GM23338 (cell line): ENCODE results near the gene DCLRE1C. TPM values are rescaled to one million over a fixed set of nuclear protein-coding genes. Genes with fewer than 3 reads are reported as not detected.

Experiments
- ATAC-seq: fragments of 200-7000 bp; cut with Tn5 transposase; 3 replicates; pipeline ENCODE4 v1.9.1; 2020
- DNase-seq: peaks from one replicate; pipeline ENCODE4 v3.0.0-alpha.2; 2015; ENCODE audit warnings: low spot score
- H2AFZ ChIP-seq: fragments of 200-600 bp; sonication (generic); 2 replicates; pipeline ENCODE4 v1.8.0; 2016; ENCODE audit warnings: antibody characterized with exemption, mild to moderate bottlenecking, moderate library complexity
- H3F3A ChIP-seq: fragments of 200-600 bp; sonication (generic); replicated peaks from 2 replicates; pipeline ENCODE4 v1.8.0; 2017; ENCODE audit warnings: antibody characterized with exemption, mixed run types, low read depth
- H3K27ac ChIP-seq: fragments of 200-600 bp; sonication (generic); 2 replicates; pipeline ENCODE4 v1.6.1; 2016; ENCODE audit warnings: low read depth
- H3K27me3 ChIP-seq: fragments of 200-600 bp; sonication (generic); 2 replicates; pipeline ENCODE4 v1.8.0; 2016; ENCODE audit warnings: mild to moderate bottlenecking, mixed run types, moderate library complexity; ENCODE audit not compliant: insufficient read depth
- H3K36me3 ChIP-seq: fragments of 200-600 bp; sonication (generic); 2 replicates; pipeline ENCODE4 v1.8.0; 2016; ENCODE audit warnings: mild to moderate bottlenecking; ENCODE audit not compliant: insufficient read depth
- H3K4me1 ChIP-seq: fragments of 200-600 bp; sonication (generic); 2 replicates; pipeline ENCODE4 v1.8.0; 2016; ENCODE audit warnings: mild to moderate bottlenecking, moderate library complexity; ENCODE audit not compliant: insufficient read depth
- H3K4me2 ChIP-seq: fragments of 200-600 bp; sonication (generic); 2 replicates; pipeline ENCODE4 v1.7.1; 2017; ENCODE audit warnings: mixed run types
- H3K4me3 ChIP-seq: fragments of 200-600 bp; sonication (generic); 2 replicates; pipeline ENCODE4 v1.6.1; 2016; ENCODE audit warnings: mixed run types
- H3K79me2 ChIP-seq: fragments of 200-600 bp; sonication (generic); replicated peaks from 2 replicates; pipeline ENCODE4 v1.8.0; 2017; ENCODE audit warnings: mild to moderate bottlenecking; ENCODE audit not compliant: insufficient read depth
- H3K9me2 ChIP-seq: fragments of 200-600 bp; sonication (generic); 2 replicates; pipeline ENCODE4 v1.8.0; 2017; ENCODE audit not compliant: insufficient read depth
- H4K20me1 ChIP-seq: fragments of 200-600 bp; sonication (generic); replicated peaks from 2 replicates; pipeline ENCODE4 v1.8.0; 2017; ENCODE audit warnings: mild to moderate bottlenecking; ENCODE audit not compliant: insufficient read depth
- H3K27ac Mint-ChIP-seq: 2 replicates; pipeline ENCODE4 v1.8.0; 2020; ENCODE audit warnings: inconsistent platforms, mild to moderate bottlenecking, moderate library complexity, mixed read lengths
- H3K27me3 Mint-ChIP-seq: 3 replicates; pipeline ENCODE4 v1.8.0; 2022; ENCODE audit warnings: low read depth, mild to moderate bottlenecking, moderate library complexity, mixed read lengths, inconsistent platforms; ENCODE audit not compliant: insufficient read depth, poor library complexity
- H3K36me3 Mint-ChIP-seq: 3 replicates; pipeline ENCODE4 v1.8.0; 2021; ENCODE audit warnings: low read depth, mild to moderate bottlenecking, inconsistent platforms, moderate library complexity, mixed read lengths
- H3K4me1 Mint-ChIP-seq: 3 replicates; pipeline ENCODE4 v1.8.0; 2020; ENCODE audit warnings: mild to moderate bottlenecking, inconsistent platforms, mixed read lengths
- H3K4me3 Mint-ChIP-seq: 3 replicates; pipeline ENCODE4 v1.8.0; 2021; ENCODE audit warnings: moderate library complexity, mild to moderate bottlenecking, inconsistent platforms, mixed read lengths
- H3K9me3 Mint-ChIP-seq: 3 replicates; pipeline ENCODE4 v1.8.0; 2020; ENCODE audit warnings: moderate library complexity, mild to moderate bottlenecking, inconsistent platforms, mixed read lengths
- CREB1 ChIP-seq: fragments of 250-450 bp; sonication (Bioruptor Pico); IDR thresholded peaks from 2 replicates; pipeline ENCODE4 v1.5.0; 2020; ENCODE audit warnings: low read depth, mild to moderate bottlenecking, moderate library complexity
- CTCF ChIP-seq, 2 experiments: fragments of 200-600 bp in 1 of 2; sonication (generic) in 1 of 2; conservative IDR thresholded peaks; 2 replicates each; pipeline versions ENCODE4 v1.5.1 to v1.6.1; 2016 to 2017; ENCODE audit warnings: antibody characterized with exemption in 2 of 2, low read depth in 2 of 2, mild to moderate bottlenecking in 2 of 2, moderate library complexity in 1 of 2
- ETS1 ChIP-seq: IDR thresholded peaks from 2 replicates; pipeline ENCODE4 v1.6.1; 2016; ENCODE audit warnings: antibody characterized with exemption
- EZH2 ChIP-seq: fragments of 200-600 bp; sonication (generic); IDR thresholded peaks from one replicate; pipeline ENCODE4 v1.8.0; 2017; ENCODE audit warnings: antibody characterized with exemption, mild to moderate bottlenecking, low read depth; ENCODE audit not compliant: unreplicated experiment
- EZH2phosphoT487 ChIP-seq: fragments of 200-600 bp; sonication (generic); IDR thresholded peaks from one replicate; pipeline ENCODE4 v1.8.1; 2018; ENCODE audit warnings: antibody characterized with exemption; ENCODE audit not compliant: unreplicated experiment
- JUNB ChIP-seq: IDR thresholded peaks from one replicate; pipeline ENCODE4 v1.6.1; 2016; ENCODE audit warnings: antibody characterized with exemption; ENCODE audit not compliant: unreplicated experiment
- NANOG ChIP-seq: IDR thresholded peaks from 2 replicates; pipeline ENCODE4 v1.6.1; 2016; ENCODE audit warnings: antibody characterized with exemption, borderline replicate concordance
- POLR2AphosphoS5 ChIP-seq: IDR thresholded peaks from 2 replicates; pipeline ENCODE4 v1.6.1; 2016; ENCODE audit warnings: antibody characterized with exemption, low read depth
- STAT1 ChIP-seq: IDR thresholded peaks from one replicate; pipeline ENCODE4 v1.6.1; 2016; ENCODE audit warnings: antibody characterized with exemption; ENCODE audit not compliant: unreplicated experiment
- ZNF114 ChIP-seq: fragments of 250-450 bp; sonication (Bioruptor Pico); IDR thresholded peaks from 2 replicates; pipeline ENCODE4 v1.5.0; 2020; ENCODE audit warnings: mild to moderate bottlenecking, moderate library complexity
- ZNF331 ChIP-seq: fragments of 250-450 bp; sonication (Bioruptor Pico); IDR thresholded peaks from 2 replicates; pipeline ENCODE4 v1.5.0; 2020; ENCODE audit warnings: low read depth, mild to moderate bottlenecking, moderate library complexity
- ZNF462 ChIP-seq: fragments of 250-450 bp; sonication (Bioruptor Pico); IDR thresholded peaks from 2 replicates; pipeline ENCODE4 v1.5.0; 2020; ENCODE audit warnings: mild to moderate bottlenecking, moderate library complexity
- polyA plus RNA-seq: library from polyadenylated mRNA; unstranded; fragments of >200 nt; fragmentation: Nextera tagmentation; extraction: Ambion mirVana; gene quantifications from 2 replicates; pipeline ENCODE4 v1.2.1, GENCODE V29; 2016
- total RNA-seq: library from RNA; depleted of rRNA; stranded (reverse); fragments of >200 nt; shearing (Covaris generic); gene quantifications from 2 replicates; pipeline ENCODE4 v1.2.3, GENCODE V29; 2014
- TF ChIP-seq, protein P1 (sequence below): IDR thresholded peaks from one replicate; pipeline ENCODE4 v1.6.1; 2018; ENCODE audit warnings: antibody characterized with exemption; ENCODE audit not compliant: unreplicated experiment

The DCLRE1C gene
- total and polyA plus RNA-seq, 2 experiments from 2014 or later, result 3.9 to 30.2 TPM

GRCh38 chr10:14924013-14924412 is 29.9 kb downstream of the DCLRE1C start:
- H3K27ac ChIP-seq, result no peak overlapping the region
- no peak for ATAC-seq
- no peak overlapping the region for H3K4me2 ChIP-seq
- H3F3A ChIP-seq, result no peaks in the 10 kb centered on the region
- H3K9me3 Mint-ChIP-seq, result no peaks in the 10 kb centered on the region
- H3K4me1 Mint-ChIP-seq, result no peaks in the 10 kb centered on the region
- no peaks in the 10 kb centered on the region for H4K20me1 ChIP-seq
- H3K4me1 ChIP-seq, result no peaks in the 10 kb centered on the region
- H3K79me2 ChIP-seq, result no peaks in the 10 kb centered on the region
- no peaks in the 10 kb centered on the region for H3K27me3 ChIP-seq
- H3K36me3 Mint-ChIP-seq, result peaks cover 46% of the 10 kb centered on the region
- H3K4me3 Mint-ChIP-seq, result no peak overlapping the region
- no peaks in the 10 kb centered on the region for H3K9me2 ChIP-seq
- no peaks in the 10 kb centered on the region for H3K27me3 Mint-ChIP-seq
- no peak overlapping the region for H3K4me3 ChIP-seq
- no peak for TF ChIP-seq CREB1 (CRISPR knock-in tag)
- no peak for TF ChIP-seq JUNB
- TF ChIP-seq EZH2, result no peak
- TF ChIP-seq, protein P1, sequence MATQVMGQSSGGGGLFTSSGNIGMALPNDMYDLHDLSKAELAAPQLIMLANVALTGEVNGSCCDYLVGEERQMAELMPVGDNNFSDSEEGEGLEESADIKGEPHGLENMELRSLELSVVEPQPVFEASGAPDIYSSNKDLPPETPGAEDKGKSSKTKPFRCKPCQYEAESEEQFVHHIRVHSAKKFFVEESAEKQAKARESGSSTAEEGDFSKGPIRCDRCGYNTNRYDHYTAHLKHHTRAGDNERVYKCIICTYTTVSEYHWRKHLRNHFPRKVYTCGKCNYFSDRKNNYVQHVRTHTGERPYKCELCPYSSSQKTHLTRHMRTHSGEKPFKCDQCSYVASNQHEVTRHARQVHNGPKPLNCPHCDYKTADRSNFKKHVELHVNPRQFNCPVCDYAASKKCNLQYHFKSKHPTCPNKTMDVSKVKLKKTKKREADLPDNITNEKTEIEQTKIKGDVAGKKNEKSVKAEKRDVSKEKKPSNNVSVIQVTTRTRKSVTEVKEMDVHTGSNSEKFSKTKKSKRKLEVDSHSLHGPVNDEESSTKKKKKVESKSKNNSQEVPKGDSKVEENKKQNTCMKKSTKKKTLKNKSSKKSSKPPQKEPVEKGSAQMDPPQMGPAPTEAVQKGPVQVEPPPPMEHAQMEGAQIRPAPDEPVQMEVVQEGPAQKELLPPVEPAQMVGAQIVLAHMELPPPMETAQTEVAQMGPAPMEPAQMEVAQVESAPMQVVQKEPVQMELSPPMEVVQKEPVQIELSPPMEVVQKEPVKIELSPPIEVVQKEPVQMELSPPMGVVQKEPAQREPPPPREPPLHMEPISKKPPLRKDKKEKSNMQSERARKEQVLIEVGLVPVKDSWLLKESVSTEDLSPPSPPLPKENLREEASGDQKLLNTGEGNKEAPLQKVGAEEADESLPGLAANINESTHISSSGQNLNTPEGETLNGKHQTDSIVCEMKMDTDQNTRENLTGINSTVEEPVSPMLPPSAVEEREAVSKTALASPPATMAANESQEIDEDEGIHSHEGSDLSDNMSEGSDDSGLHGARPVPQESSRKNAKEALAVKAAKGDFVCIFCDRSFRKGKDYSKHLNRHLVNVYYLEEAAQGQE, result no peak
- TF ChIP-seq STAT1, result no peak
- no peak for TF ChIP-seq ETS1
- TF ChIP-seq POLR2AphosphoS5, result no peak
- no peak for TF ChIP-seq NANOG
- no peak for TF ChIP-seq ZNF114 (CRISPR knock-in tag)
- no peak for TF ChIP-seq ZNF331
- no peak for TF ChIP-seq CTCF (conservative IDR thresholded peaks at IDR 0.05; ENCODE audit: low read depth in 2 of 2)
- TF ChIP-seq ZNF462, result no peak
- no peak for TF ChIP-seq EZH2phosphoT487
- no peak for DNase-seq
- no peak overlapping the region for H2AFZ ChIP-seq
- H3K36me3 ChIP-seq, result peaks cover 12% of the 10 kb centered on the region; the same call in 1 of the 2 replicates
- H3K27ac Mint-ChIP-seq, result no peak overlapping the region
